Stimulated activated CD4-positive, alpha-beta T cell treated with anti-CD3 and anti-CD28 coated beads, Interleukin-15, amount 100 ng/mL, for 48 hours (primary cell): ENCODE measurements around the gene PCP4.

Experiments
- DNase-seq, 2 donors: peaks; one replicate each; pipeline ENCODE4 v3.0.0-alpha.2; 2020; ENCODE audit warnings: low read depth in 2 of 2

Gene PCP4

DNA sequence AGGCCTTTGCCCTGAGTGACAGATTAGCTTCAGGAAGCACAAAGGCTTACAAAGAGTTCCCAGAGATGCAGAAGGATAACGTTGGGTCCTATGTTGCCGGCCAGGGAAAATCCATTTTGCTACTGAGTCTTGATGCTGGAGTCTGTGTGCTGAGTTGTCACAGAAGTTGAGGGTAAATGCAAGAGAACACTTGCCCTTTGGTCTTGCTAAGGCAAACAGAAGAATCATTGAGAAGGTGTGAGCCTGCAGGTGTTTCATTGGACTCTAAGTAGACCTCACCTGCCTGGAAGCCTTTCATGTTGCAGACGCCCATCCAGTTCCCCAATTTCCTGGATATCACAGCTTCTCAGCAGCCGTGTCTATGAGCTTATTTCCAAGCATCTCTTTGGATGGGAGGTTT is 105.2 kb downstream of the PCP4 start:
- no peak for DNase-seq

DNA sequence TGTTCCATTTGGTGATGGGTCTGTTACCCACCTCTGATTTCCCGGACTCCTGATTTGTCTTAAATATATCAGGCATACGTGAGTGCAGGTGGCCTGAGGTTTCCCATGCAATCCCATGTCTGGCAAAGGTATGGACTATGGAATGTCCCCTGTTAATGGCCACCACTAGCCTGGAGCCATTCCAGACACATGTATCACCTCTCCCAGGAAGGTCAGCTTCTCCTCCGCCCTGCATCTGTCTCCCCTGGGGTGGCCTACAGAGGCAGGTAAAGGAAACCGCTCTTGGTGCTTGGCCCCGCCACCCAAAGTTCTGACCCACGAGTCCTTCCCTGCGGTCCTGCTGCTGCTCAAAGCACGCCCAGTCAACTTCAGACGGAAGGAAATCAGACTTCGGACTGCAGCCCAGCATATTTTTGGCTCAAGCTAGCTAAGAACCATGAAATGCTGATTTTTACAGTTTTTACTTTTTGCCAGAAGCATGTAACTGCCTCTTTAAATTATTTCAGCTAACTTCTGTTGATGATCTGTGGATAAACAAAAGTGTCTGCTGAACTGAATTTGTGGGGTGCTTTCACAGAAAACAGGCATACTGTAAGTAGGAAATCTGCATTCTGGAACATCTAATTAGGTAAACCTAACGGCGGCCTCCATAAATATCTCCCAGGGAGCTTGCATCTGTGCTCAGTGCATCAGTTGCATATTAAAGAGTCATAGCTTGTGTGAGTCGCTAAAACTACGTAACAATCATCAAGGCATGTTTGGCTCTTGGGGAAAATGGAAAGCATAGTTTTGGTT is 105.9 kb downstream of the PCP4 start:
- DNase-seq: no peak

- no peak for DNase-seq
Measured at GRCh38 chr21:39976800-39977199, 109.6 kb downstream of the PCP4 start.
